ENCODE measurements around the gene RFX3. TPM values are rescaled to one million over a fixed set of nuclear protein-coding genes. Genes with fewer than 3 reads are reported as not detected.

The RFX3 gene
- total and polyA plus RNA-seq, 3 donors from 2014 or later = 29.7 to 45.3 (median 30.7) TPM

GRCh38 chr9:3468421-3469205 is 57.2 kb downstream of the RFX3 start:
- H3K36me3 ChIP-seq (ENCODE audit: low read depth, missing control alignments) = no peaks in the 10 kb centered on the region
- no peak for DNase-seq
- H3K27me3 ChIP-seq = no peaks in the 10 kb centered on the region
- intact Hi-C loops (cut with DNase I; ENCODE audit: low total_unique reads) = no loop called here
- H3K4me1 ChIP-seq = peaks cover 4% of the 10 kb centered on the region
- H3K4me3 ChIP-seq = no peak overlapping the region
- H3K27ac ChIP-seq = no peak overlapping the region
- 62 to 72% methylated on average over 4 of the region's 4 CpGs for WGBS, 2 donors
- TF ChIP-seq POLR2A (IDR thresholded peaks at IDR 0.05) = no peak
- no peak for TF ChIP-seq CTCF (IDR thresholded peaks at IDR 0.05)
- H3K9me3 ChIP-seq = no peaks in the 10 kb centered on the region

GRCh38 chr9:3467593-3468219 is 58.1 kb downstream of the RFX3 start:
- no peaks in the 10 kb centered on the region for H3K27me3 ChIP-seq
- H3K4me3 ChIP-seq = no peak overlapping the region
- H3K36me3 ChIP-seq (ENCODE audit: low read depth, missing control alignments) = no peaks in the 10 kb centered on the region
- peaks cover 4% of the 10 kb centered on the region for H3K4me1 ChIP-seq
- H3K27ac ChIP-seq = no peak overlapping the region
- no peaks in the 10 kb centered on the region for H3K9me3 ChIP-seq
- intact Hi-C loops (cut with DNase I; ENCODE audit: low total_unique reads) = no loop called here
- 67 to 74% methylated on average over 4 of the region's 4 CpGs for WGBS, 2 donors
- peak; percentile 84 for DNase-seq
- no peak for TF ChIP-seq POLR2A (IDR thresholded peaks at IDR 0.05)
- peak in 1 of 3 experiments; percentile 53 for TF ChIP-seq CTCF (IDR thresholded peaks at IDR 0.05)

- no peak overlapping the region for H3K4me3 ChIP-seq
- TF ChIP-seq CTCF (IDR thresholded peaks at IDR 0.05) (no peak), POLR2A (IDR thresholded peaks at IDR 0.05) (no peak)
- no peaks in the 10 kb centered on the region for H3K27me3 ChIP-seq
- H3K36me3 ChIP-seq (ENCODE audit: low read depth, missing control alignments) = no peaks in the 10 kb centered on the region
- no peak overlapping the region for H3K27ac ChIP-seq
- no peaks in the 10 kb centered on the region for H3K9me3 ChIP-seq
- intact Hi-C loops (cut with DNase I; ENCODE audit: low total_unique reads) = no loop called here
- DNase-seq = no peak
- WGBS, 2 donors = 91 to 96% methylated on average over 6 of the region's 6 CpGs
- peaks cover 4% of the 10 kb centered on the region for H3K4me1 ChIP-seq
Measured at GRCh38 chr9:3464033-3464638, 61.7 kb downstream of the RFX3 start.

GRCh38 chr9:3458806-3459475 is 66.9 kb downstream of the RFX3 start:
- Histone ChIP-seq H3K36me3 (ENCODE audit: low read depth, missing control alignments) (no peaks in the 10 kb centered on the region), H3K4me1 (no peaks in the 10 kb centered on the region), H3K27me3 (no peaks in the 10 kb centered on the region), H3K9me3 (no peaks in the 10 kb centered on the region), H3K4me3 (no peak overlapping the region), H3K27ac (no peak overlapping the region)
- no peak for TF ChIP-seq CTCF (IDR thresholded peaks at IDR 0.05)
- TF ChIP-seq POLR2A (IDR thresholded peaks at IDR 0.05) = no peak
- DNase-seq = no peak
- intact Hi-C loops (cut with DNase I; ENCODE audit: low total_unique reads) = no loop called here
- WGBS, 2 donors = 58 to 76% methylated on average over 3 of the region's 3 CpGs
